Glutamatergic neuron (in vitro differentiated cells): ENCODE data around the gene ETS1. TPM values are rescaled to one million over a fixed set of nuclear protein-coding genes. Genes with fewer than 3 reads are reported as not detected.

ENCODE experiments used
- DNase-seq: peaks from one replicate; pipeline ENCODE4 v3.0.0; 2022
- H3K27ac Mint-ChIP-seq: one replicate; pipeline ENCODE4 v1.8.0; 2020; ENCODE audit warnings: mild to moderate bottlenecking, mixed read lengths, inconsistent platforms; ENCODE audit not compliant: unreplicated experiment
- H3K27me3 Mint-ChIP-seq: one replicate; pipeline ENCODE4 v1.8.0; 2020; ENCODE audit warnings: mild to moderate bottlenecking, moderate library complexity, mixed read lengths, inconsistent platforms; ENCODE audit not compliant: unreplicated experiment
- H3K36me3 Mint-ChIP-seq: one replicate; pipeline ENCODE4 v1.8.0; 2020; ENCODE audit warnings: mild to moderate bottlenecking, mixed read lengths, inconsistent platforms; ENCODE audit not compliant: unreplicated experiment
- H3K4me1 Mint-ChIP-seq: one replicate; pipeline ENCODE4 v1.8.0; 2020; ENCODE audit warnings: mild to moderate bottlenecking, low read depth, mixed read lengths, inconsistent platforms; ENCODE audit not compliant: unreplicated experiment
- H3K4me3 Mint-ChIP-seq: one replicate; pipeline ENCODE4 v1.8.0; 2020; ENCODE audit warnings: mild to moderate bottlenecking, mixed read lengths, inconsistent platforms; ENCODE audit not compliant: unreplicated experiment
- H3K9me3 Mint-ChIP-seq: one replicate; pipeline ENCODE4 v1.8.0; 2020; ENCODE audit warnings: mild to moderate bottlenecking, moderate library complexity, mixed read lengths, inconsistent platforms; ENCODE audit not compliant: unreplicated experiment
- microRNA-seq: library from miRNA; unstranded; fragments of <30 nt; microRNA quantifications from one replicate; pipeline ENCODE4, GENCODE V29; 2020; ENCODE audit not compliant: unreplicated experiment
- total RNA-seq: library from RNA; stranded (reverse); fragmentation: NEBNext Ultra II Directional; extraction: Animal tissue kit (Norgen Biotek cat#: 25700); gene quantifications from one replicate; pipeline ENCODE4 v1.2.1, GENCODE V29; 2021; ENCODE audit not compliant: unreplicated experiment
- TF ChIP-seq, protein P1 (sequence below): fragments of 200-600 bp; sonication (generic); IDR thresholded peaks from one replicate; pipeline ENCODE4 v1.5.0; 2021; ENCODE audit not compliant: partially characterized antibody, unreplicated experiment

ETS1 gene
- total RNA-seq, 1 donor from 2014 or later = 1.0 TPM

DNA sequence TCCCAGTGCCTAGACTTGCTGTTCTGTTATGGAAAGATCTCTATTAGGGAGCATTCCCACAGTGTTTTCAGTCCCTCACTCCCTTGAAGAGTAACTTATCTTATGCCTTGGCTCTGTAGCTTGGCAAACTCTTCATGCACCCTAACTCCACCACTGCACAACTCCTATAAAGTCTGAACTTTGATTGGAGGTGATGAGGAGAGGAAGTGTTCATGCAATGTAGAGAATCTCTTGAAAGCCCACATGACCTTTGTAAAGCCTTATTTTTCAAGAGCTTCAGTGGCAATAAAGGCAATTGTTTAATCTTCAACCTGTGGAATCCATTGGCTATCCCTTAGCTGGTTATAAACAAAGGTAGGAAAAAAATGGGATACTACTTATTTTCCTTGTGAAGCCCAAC is 176.2 kb downstream of the ETS1 start:
- no peak overlapping the region for H3K27ac Mint-ChIP-seq
- no peaks in the 10 kb centered on the region for H3K9me3 Mint-ChIP-seq
- H3K4me1 Mint-ChIP-seq = no peaks in the 10 kb centered on the region
- DNase-seq = no peak
- H3K27me3 Mint-ChIP-seq = no peaks in the 10 kb centered on the region
- no peaks in the 10 kb centered on the region for H3K36me3 Mint-ChIP-seq
- TF ChIP-seq, protein P1, sequence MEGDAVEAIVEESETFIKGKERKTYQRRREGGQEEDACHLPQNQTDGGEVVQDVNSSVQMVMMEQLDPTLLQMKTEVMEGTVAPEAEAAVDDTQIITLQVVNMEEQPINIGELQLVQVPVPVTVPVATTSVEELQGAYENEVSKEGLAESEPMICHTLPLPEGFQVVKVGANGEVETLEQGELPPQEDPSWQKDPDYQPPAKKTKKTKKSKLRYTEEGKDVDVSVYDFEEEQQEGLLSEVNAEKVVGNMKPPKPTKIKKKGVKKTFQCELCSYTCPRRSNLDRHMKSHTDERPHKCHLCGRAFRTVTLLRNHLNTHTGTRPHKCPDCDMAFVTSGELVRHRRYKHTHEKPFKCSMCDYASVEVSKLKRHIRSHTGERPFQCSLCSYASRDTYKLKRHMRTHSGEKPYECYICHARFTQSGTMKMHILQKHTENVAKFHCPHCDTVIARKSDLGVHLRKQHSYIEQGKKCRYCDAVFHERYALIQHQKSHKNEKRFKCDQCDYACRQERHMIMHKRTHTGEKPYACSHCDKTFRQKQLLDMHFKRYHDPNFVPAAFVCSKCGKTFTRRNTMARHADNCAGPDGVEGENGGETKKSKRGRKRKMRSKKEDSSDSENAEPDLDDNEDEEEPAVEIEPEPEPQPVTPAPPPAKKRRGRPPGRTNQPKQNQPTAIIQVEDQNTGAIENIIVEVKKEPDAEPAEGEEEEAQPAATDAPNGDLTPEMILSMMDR = no peak
- H3K4me3 Mint-ChIP-seq = no peak overlapping the region

DNA sequence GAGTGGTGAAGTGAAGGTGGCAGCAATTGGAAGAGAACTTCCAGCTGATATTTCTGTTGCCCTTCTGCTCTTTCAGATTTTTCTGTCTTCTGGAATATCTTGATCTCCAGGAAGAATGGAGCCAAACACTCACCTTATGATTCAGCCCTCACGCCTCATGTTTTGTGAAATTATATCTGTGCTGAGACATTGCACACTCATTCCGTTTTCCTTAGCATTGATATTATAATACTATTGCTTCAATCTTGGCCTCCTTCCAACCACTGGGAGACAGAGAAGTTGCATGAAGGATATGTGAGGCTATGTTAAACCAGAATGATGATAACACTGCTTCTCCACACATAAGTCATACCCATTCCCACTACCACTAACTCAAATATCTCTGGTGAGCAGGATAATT is 177.9 kb downstream of the ETS1 start:
- TF ChIP-seq, protein P1 = no peak
- Mint-ChIP-seq H3K36me3 (no peaks in the 10 kb centered on the region), H3K27me3 (no peaks in the 10 kb centered on the region), H3K9me3 (no peaks in the 10 kb centered on the region), H3K4me1 (no peaks in the 10 kb centered on the region), H3K4me3 (no peak overlapping the region), H3K27ac (no peak overlapping the region)
- no peak for DNase-seq

Small RNAs within 50 kb of the gene (microRNA-seq; reads per million reads assigned to microRNA genes)
- gene MIR6090 = not detected

Other genes with a start within 250 kb of the ETS1 start
- gene FLI1, start 106.5 kb upstream of the ETS1 start, total RNA-seq = not detected